Caco-2 (cell line): ENCODE data around the gene TPRA1. TPM values are rescaled to one million over a fixed set of nuclear protein-coding genes. Genes with fewer than 3 reads are reported as not detected.

Experiments used
- BruUV-seq: library from RNA; stranded (reverse); fragments of 400-500 nt; replicated peaks from 2 replicates; lab custom pipeline; 2021; lab: Mats Ljungman, UMichigan
- CTCF ChIA-PET: fragments of 300-600 bp; sonication (Branson Sonifier 250); formaldehyde crosslinking; loops from one replicate; lab custom pipeline; 2022; ENCODE audit warnings: antibody characterized with exemption; lab: Charles Lee
- POLR2A ChIA-PET: fragments of 300-600 bp; sonication (Branson Sonifier 250); formaldehyde crosslinking; loops from one replicate; lab custom pipeline; 2022; ENCODE audit warnings: antibody characterized with exemption; lab: Charles Lee
- DNase-seq, 2 experiments: peaks; one replicate each; pipeline versions ENCODE4 v3.0.0 to v3.0.0-alpha.2; 2020 to 2022
- H3K27me3 ChIP-seq: replicated peaks from 2 replicates; pipeline ENCODE4 v1.6.0; 2011; ENCODE audit warnings: low read length; ENCODE audit not compliant: control insufficient read depth, insufficient read depth
- H3K36me3 ChIP-seq: 2 replicates; pipeline ENCODE4 v1.5.1; 2011; ENCODE audit warnings: low read length; ENCODE audit not compliant: control insufficient read depth, insufficient read depth
- H3K4me1 ChIP-seq: fragments of 250-450 bp; sonication (Bioruptor Pico); 2 replicates; pipeline ENCODE4 v1.5.1; 2020; ENCODE audit warnings: mild to moderate bottlenecking
- H3K4me3 ChIP-seq: 2 replicates; pipeline ENCODE4 v1.5.1; 2011; ENCODE audit warnings: low read depth, mild to moderate bottlenecking, control low read depth, low read length
- H3K9me3 ChIP-seq: fragments of 250-450 bp; sonication (Bioruptor Pico); 2 replicates; pipeline ENCODE4 v1.5.1; 2020; ENCODE audit warnings: mild to moderate bottlenecking, moderate library complexity
- H3K27ac Mint-ChIP-seq: one replicate; pipeline ENCODE4 v1.8.0; 2022; ENCODE audit warnings: mixed read lengths; ENCODE audit not compliant: unreplicated experiment
- H3K27me3 Mint-ChIP-seq: one replicate; pipeline ENCODE4 v1.8.0; 2022; ENCODE audit warnings: mixed read lengths; ENCODE audit not compliant: insufficient read depth, unreplicated experiment
- H3K36me3 Mint-ChIP-seq: one replicate; pipeline ENCODE4 v1.8.0; 2022; ENCODE audit warnings: mild to moderate bottlenecking, mixed read lengths; ENCODE audit not compliant: insufficient read depth, unreplicated experiment
- H3K4me1 Mint-ChIP-seq: one replicate; pipeline ENCODE4 v1.8.0; 2022; ENCODE audit warnings: low read depth, mixed read lengths; ENCODE audit not compliant: unreplicated experiment
- H3K4me3 Mint-ChIP-seq: one replicate; pipeline ENCODE4 v1.8.0; 2022; ENCODE audit warnings: mild to moderate bottlenecking, moderate library complexity, mixed read lengths; ENCODE audit not compliant: unreplicated experiment
- H3K9me3 Mint-ChIP-seq: one replicate; pipeline ENCODE4 v1.8.0; 2022; ENCODE audit warnings: mixed read lengths; ENCODE audit not compliant: unreplicated experiment
- CTCF ChIP-seq, 2 experiments: fragments of 200-600 bp in 1 of 2; IDR thresholded peaks; 1 replicate in 1 of 2; 2 replicates in 1 of 2; pipeline versions ENCODE4 v1.5.1 to v1.8.0; 2011 to 2022; ENCODE audit warnings: antibody characterized with exemption in 1 of 2, control low read depth in 1 of 2, inconsistent platforms in 1 of 2, low read depth in 1 of 2, low read length in 1 of 2, mild to moderate bottlenecking in 1 of 2, moderate library complexity in 1 of 2; ENCODE audit not compliant: insufficient read depth in 1 of 2, severe bottlenecking in 1 of 2, unreplicated experiment in 1 of 2
- intact Hi-C: fragments of 100-400 bp; cut with micrococcal nuclease; formaldehyde crosslinking; loops from one replicate; pipeline ENCODE4 v1.10.0; 2022; ENCODE audit not compliant: unreplicated experiment
- total RNA-seq: library from RNA; stranded (reverse); gene quantifications from 2 replicates; pipeline ENCODE4 v1.2.3, GENCODE V29; 2022

TPRA1 gene
- total RNA-seq, 1 experiment from 2014 or later: 34.5 TPM

- CTCF ChIA-PET: no interaction called here
- no peak overlapping the region for H3K4me3 ChIP-seq
- Mint-ChIP-seq H3K4me3 (no peak overlapping the region), H3K36me3 (peaks cover 89% of the 10 kb centered on the region), H3K4me1 (no peaks in the 10 kb centered on the region), H3K9me3 (no peaks in the 10 kb centered on the region), H3K27ac (no peak overlapping the region), H3K27me3 (no peaks in the 10 kb centered on the region)
- POLR2A ChIA-PET: no interaction called here
- no peak for TF ChIP-seq CTCF (IDR thresholded peaks at IDR 0.05; ENCODE audit: insufficient read depth in 1 of 2, low read depth in 1 of 2, low read length in 1 of 2, severe bottlenecking in 1 of 2, unreplicated experiment in 1 of 2)
- intact Hi-C loops: no loop called here
- H3K4me1 ChIP-seq: no peaks in the 10 kb centered on the region
- no peaks in the 10 kb centered on the region for H3K27me3 ChIP-seq
- BruUV-seq: no TSS peak
- H3K9me3 ChIP-seq: no peaks in the 10 kb centered on the region
- DNase-seq: no peak
- peaks cover 2% of the 10 kb centered on the region for H3K36me3 ChIP-seq
These were observed 17.8 kb upstream of the TPRA1 start for GRCh38 chr3:127608362-127608718.

- no peaks in the 10 kb centered on the region for H3K4me1 ChIP-seq
- no peak for DNase-seq
- no peaks in the 10 kb centered on the region for H3K9me3 ChIP-seq
- no TSS peak for BruUV-seq
- Mint-ChIP-seq H3K4me3 (no peak overlapping the region), H3K4me1 (no peaks in the 10 kb centered on the region), H3K27ac (no peak overlapping the region), H3K9me3 (no peaks in the 10 kb centered on the region), H3K36me3 (peaks cover 92% of the 10 kb centered on the region), H3K27me3 (no peaks in the 10 kb centered on the region)
- H3K36me3 ChIP-seq: peaks cover 2% of the 10 kb centered on the region
- TF ChIP-seq CTCF (IDR thresholded peaks at IDR 0.05; ENCODE audit: insufficient read depth in 1 of 2, low read depth in 1 of 2, low read length in 1 of 2, severe bottlenecking in 1 of 2, unreplicated experiment in 1 of 2): no peak
- no peak overlapping the region for H3K4me3 ChIP-seq
- ChIA-PET CTCF (no interaction called here), POLR2A (no interaction called here)
- intact Hi-C loops: no loop called here
- H3K27me3 ChIP-seq: no peaks in the 10 kb centered on the region
These were observed 17.3 kb upstream of the TPRA1 start for GRCh38 chr3:127607675-127608361.

GRCh38 chr3:127606981-127607595, 16.6 kb upstream of the TPRA1 start:
- H3K27me3 Mint-ChIP-seq: no peaks in the 10 kb centered on the region
- no peaks in the 10 kb centered on the region for H3K9me3 ChIP-seq
- H3K4me1 Mint-ChIP-seq: no peaks in the 10 kb centered on the region
- H3K4me1 ChIP-seq: no peaks in the 10 kb centered on the region
- H3K9me3 Mint-ChIP-seq: no peaks in the 10 kb centered on the region
- H3K4me3 Mint-ChIP-seq: no peak overlapping the region
- no peak for DNase-seq
- BruUV-seq: no TSS peak
- peaks cover 2% of the 10 kb centered on the region for H3K36me3 ChIP-seq
- intact Hi-C loops: no loop called here
- H3K36me3 Mint-ChIP-seq: peaks cover 92% of the 10 kb centered on the region
- ChIA-PET POLR2A (no interaction called here), CTCF (no interaction called here)
- no peak overlapping the region for H3K4me3 ChIP-seq
- H3K27ac Mint-ChIP-seq: no peak overlapping the region
- H3K27me3 ChIP-seq: no peaks in the 10 kb centered on the region
- TF ChIP-seq CTCF (IDR thresholded peaks at IDR 0.05; ENCODE audit: insufficient read depth in 1 of 2, low read depth in 1 of 2, low read length in 1 of 2, severe bottlenecking in 1 of 2, unreplicated experiment in 1 of 2): no peak
